GM12874 (cell line): ENCODE data around the gene HIVEP2.

Experiments used
- TF ChIP-seq, protein P1 (sequence below): IDR thresholded peaks from 2 replicates; pipeline ENCODE4 v1.5.1; 2011; ENCODE audit warnings: low read depth, mild to moderate bottlenecking, control low read depth, low read length, moderate library complexity; ENCODE audit not compliant: insufficient read depth

HIVEP2 gene

GRCh38 chr6:142802124-142802523 is 142.9 kb downstream of the HIVEP2 start:
- TF ChIP-seq, protein P1, sequence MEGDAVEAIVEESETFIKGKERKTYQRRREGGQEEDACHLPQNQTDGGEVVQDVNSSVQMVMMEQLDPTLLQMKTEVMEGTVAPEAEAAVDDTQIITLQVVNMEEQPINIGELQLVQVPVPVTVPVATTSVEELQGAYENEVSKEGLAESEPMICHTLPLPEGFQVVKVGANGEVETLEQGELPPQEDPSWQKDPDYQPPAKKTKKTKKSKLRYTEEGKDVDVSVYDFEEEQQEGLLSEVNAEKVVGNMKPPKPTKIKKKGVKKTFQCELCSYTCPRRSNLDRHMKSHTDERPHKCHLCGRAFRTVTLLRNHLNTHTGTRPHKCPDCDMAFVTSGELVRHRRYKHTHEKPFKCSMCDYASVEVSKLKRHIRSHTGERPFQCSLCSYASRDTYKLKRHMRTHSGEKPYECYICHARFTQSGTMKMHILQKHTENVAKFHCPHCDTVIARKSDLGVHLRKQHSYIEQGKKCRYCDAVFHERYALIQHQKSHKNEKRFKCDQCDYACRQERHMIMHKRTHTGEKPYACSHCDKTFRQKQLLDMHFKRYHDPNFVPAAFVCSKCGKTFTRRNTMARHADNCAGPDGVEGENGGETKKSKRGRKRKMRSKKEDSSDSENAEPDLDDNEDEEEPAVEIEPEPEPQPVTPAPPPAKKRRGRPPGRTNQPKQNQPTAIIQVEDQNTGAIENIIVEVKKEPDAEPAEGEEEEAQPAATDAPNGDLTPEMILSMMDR, result no peak

DNA sequence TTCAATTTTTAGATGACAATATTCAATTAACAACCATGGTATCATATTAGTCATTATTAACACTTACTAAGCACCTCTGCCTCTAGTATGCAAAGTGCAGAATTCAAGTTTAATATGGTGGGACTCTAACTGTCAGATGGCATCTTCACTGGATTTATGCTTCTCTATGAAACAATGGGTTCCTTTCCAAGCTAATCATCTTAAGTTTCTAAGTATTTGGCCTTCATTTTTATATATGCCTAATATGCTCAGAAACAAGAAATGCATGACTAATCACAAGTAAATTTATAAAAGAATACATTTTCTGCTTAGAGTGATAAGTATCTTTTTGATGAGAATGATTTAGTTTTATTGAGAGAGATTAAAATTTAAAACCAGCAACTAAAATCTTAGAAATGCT is 144.7 kb downstream of the HIVEP2 start:
- TF ChIP-seq, protein P1, result no peak

- TF ChIP-seq, protein P1, result no peak
Measured at GRCh38 chr6:142799639-142800038, 145.3 kb downstream of the HIVEP2 start.

DNA sequence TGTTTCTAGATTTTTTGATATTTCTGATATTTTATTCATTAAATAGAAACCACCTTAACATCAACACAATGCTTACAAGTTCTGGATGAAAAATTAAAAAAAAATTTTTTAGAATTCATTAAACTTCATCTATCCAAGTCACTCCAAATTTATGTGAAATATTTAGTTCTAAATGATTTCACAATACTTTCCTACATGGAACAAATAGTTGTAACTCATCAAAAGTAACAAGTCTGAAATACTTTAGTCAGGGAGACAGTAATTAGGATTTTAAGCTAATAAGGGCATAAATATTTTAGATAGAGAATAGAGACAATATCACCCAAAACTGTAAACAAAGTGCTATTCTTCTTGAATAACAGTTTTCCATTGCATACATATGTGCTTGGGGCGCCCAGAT is 147.8 kb downstream of the HIVEP2 start:
- TF ChIP-seq, protein P1, result no peak

DNA sequence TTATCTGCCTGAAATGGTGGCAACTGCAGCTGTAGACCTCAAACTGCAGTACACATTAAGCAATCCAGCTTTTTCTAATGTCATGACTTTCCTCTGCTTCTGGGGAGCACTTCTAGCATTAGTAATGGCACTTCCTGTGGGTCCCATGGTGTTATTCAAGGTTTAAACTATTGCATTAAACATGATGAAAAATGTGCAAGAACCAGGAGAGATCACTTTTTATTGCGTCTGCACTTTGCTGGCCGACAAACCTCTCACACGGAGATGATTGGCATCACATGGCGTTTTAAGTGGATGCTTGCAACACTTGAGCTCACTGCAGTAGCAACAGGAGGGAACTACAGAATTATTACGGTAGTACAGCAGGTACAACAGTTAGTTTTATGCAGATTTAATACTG is 148.4 kb downstream of the HIVEP2 start:
- TF ChIP-seq, protein P1, result no peak

- TF ChIP-seq, protein P1, result no peak
Measured at GRCh38 chr6:142796024-142796423, 149.0 kb downstream of the HIVEP2 start.

DNA sequence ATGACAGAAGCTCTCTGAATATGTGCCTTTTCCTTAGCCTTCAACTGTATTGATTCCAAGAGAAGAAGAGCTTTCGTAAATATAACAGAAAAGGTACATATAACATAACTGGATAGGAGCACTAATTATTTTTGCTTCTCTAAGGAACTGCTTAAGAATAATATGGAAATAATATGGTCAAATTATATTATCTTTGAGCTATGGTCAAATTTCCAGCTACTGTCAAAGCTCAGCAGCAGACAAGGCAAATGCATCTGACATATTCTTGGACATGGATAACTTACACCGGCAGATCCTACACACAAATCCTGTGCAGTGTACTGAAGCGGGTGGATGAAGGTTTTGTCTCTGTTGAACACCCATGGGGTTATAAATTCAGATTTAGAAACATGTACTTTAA is 150.6 kb downstream of the HIVEP2 start:
- TF ChIP-seq, protein P1, result no peak

DNA sequence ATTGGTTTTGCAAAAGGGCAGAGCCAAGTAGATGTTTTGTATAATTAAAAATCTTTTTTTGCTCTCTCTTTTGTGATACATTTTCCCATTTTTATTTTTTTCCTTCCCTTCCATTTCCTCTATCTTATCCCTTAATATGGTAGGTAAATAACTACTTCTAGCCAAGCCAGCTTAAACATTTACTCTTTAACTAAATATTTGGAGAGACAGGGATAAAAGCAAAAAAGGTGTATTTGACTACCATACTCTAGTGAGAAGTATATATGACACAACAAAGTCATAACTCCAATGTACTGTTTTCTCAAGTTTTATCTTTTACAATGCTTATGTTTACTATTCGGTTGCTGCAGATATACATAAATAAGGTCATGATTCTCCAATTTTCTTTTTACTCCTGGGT is 154.7 kb downstream of the HIVEP2 start:
- TF ChIP-seq, protein P1, result no peak
